A549 (cell line): ENCODE measurements around the gene DHRS3. TPM values are rescaled to one million over a fixed set of nuclear protein-coding genes. Genes with fewer than 3 reads are reported as not detected.

ENCODE experiments used
- ATAC-seq, 2 experiments: fragments of 200-7000 bp in 1 of 2; fragments of >200 bp in 1 of 2; cut with Nextera tagmentation in 1 of 2; cut with Tn5 transposase in 1 of 2; 3 replicates each; pipeline versions ENCODE4 v1.8.0 to v1.9.1; 2018 to 2020; ENCODE audit warnings: mild to moderate bottlenecking in 1 of 2, moderate library complexity in 1 of 2
- CTCF ChIA-PET: fragments of 300-600 bp; sonication (Branson Sonifier 250); formaldehyde crosslinking; extraction: SDS; loops from one replicate; lab custom pipeline; 2021; ENCODE audit warnings: antibody characterized with exemption, inconsistent platforms; lab: Yijun Ruan, JAX
- POLR2A ChIA-PET: fragments of 350-600 bp; formaldehyde crosslinking; extraction: SDS; loops from one replicate; lab custom pipeline; 2021; ENCODE audit warnings: antibody characterized with exemption, inconsistent platforms; lab: Yijun Ruan, JAX
- DNase-seq, 2 experiments: peaks; one replicate each; pipeline versions ENCODE4 v3.0.0 to v3.0.0-alpha.2; 2011 to 2016; ENCODE audit warnings: low read depth in 1 of 2, low spot score in 1 of 2
- FAIRE-seq: peaks from 2 replicates; lab custom pipeline; 2011; peaks lifted over from hg19 to GRCh38; lab: Jason Lieb, UNC
- H3K27ac ChIP-seq, 2 experiments: fragments of >200 bp; sonication (Bioruptor Twin); formaldehyde crosslinking; 3 replicates each; pipeline ENCODE4 v1.5.1; 2016 to 2017
- H3K4me1 ChIP-seq: fragments of >200 bp; sonication (Bioruptor Twin); formaldehyde crosslinking; 3 replicates; pipeline ENCODE4 v1.6.1; 2016
- H3K4me2 ChIP-seq: fragments of >200 bp; sonication (Bioruptor Twin); formaldehyde crosslinking; 3 replicates; pipeline ENCODE4 v1.6.1; 2016
- H3K4me3 ChIP-seq: fragments of >200 bp; sonication (Bioruptor Twin); formaldehyde crosslinking; 3 replicates; pipeline ENCODE4 v1.5.1; 2016
- H3K9me3 ChIP-seq: fragments of >200 bp; sonication (Bioruptor Twin); formaldehyde crosslinking; 3 replicates; pipeline ENCODE4 v1.6.1; 2016
- CBX2 ChIP-seq: fragments of 200-600 bp; sonication (generic); IDR thresholded peaks from 2 replicates; pipeline ENCODE4 v1.6.1; 2016; ENCODE audit warnings: low read depth, mild to moderate bottlenecking, borderline replicate concordance
- CEBPB ChIP-seq, 2 experiments: fragments of >200 bp in 1 of 2; sonication (Bioruptor Twin) in 1 of 2; formaldehyde crosslinking in 1 of 2; IDR thresholded peaks; 2 replicates each; pipeline ENCODE4 v1.6.1; 2012 to 2016
- CHD2 ChIP-seq: fragments of 150-350 bp; IDR thresholded peaks from 2 replicates; pipeline ENCODE4 v1.6.1; 2014; ENCODE audit warnings: low read length; ENCODE audit not compliant: partially characterized antibody
- EHMT2 ChIP-seq: fragments of 200-600 bp; sonication (generic); IDR thresholded peaks from 2 replicates; pipeline ENCODE4 v1.6.1; 2016; ENCODE audit warnings: antibody characterized with exemption, low read depth, mild to moderate bottlenecking, moderate library complexity
- FOSB ChIP-seq: fragments of 250-450 bp; sonication (Bioruptor Pico); IDR thresholded peaks from 2 replicates; pipeline ENCODE4 v1.5.0; 2020; ENCODE audit warnings: mild to moderate bottlenecking, moderate library complexity
- FOXS1 ChIP-seq: fragments of 250-450 bp; sonication (Bioruptor Pico); IDR thresholded peaks from 2 replicates; pipeline ENCODE4 v1.5.0; 2020; ENCODE audit warnings: mild to moderate bottlenecking, moderate library complexity
- HEYL ChIP-seq: fragments of 250-450 bp; sonication (Bioruptor Pico); IDR thresholded peaks from 2 replicates; pipeline ENCODE4 v1.8.0; 2021; ENCODE audit warnings: mild to moderate bottlenecking, moderate library complexity
- KDM5A ChIP-seq: fragments of 200-600 bp; sonication (generic); IDR thresholded peaks from 2 replicates; pipeline ENCODE4 v1.6.1; 2016; ENCODE audit warnings: antibody characterized with exemption, mild to moderate bottlenecking
- MAZ ChIP-seq: fragments of 150-350 bp; IDR thresholded peaks from 2 replicates; pipeline ENCODE4 v1.6.1; 2014; ENCODE audit warnings: antibody characterized with exemption, low read depth, low read length, borderline replicate concordance
- NFE2L2 ChIP-seq: fragments of 150-350 bp; conservative IDR thresholded peaks from 2 replicates; pipeline ENCODE4 v1.6.1; 2014; ENCODE audit warnings: low read length
- NPAS2 ChIP-seq: fragments of 250-450 bp; sonication (Bioruptor Pico); IDR thresholded peaks from 2 replicates; pipeline ENCODE4 v1.8.0; 2022; ENCODE audit warnings: mild to moderate bottlenecking, moderate library complexity, borderline replicate concordance
- NR3C1 ChIP-seq: fragments of >200 bp; sonication (Bioruptor Twin); formaldehyde crosslinking; IDR thresholded peaks from 3 replicates; pipeline ENCODE4 v1.6.1; 2017
- PHF8 ChIP-seq: fragments of 200-600 bp; sonication (generic); IDR thresholded peaks from 2 replicates; pipeline ENCODE4 v1.6.1; 2016; ENCODE audit warnings: low read depth, mild to moderate bottlenecking, antibody characterized with exemption, moderate library complexity, borderline replicate concordance
- RCOR1 ChIP-seq: fragments of 150-350 bp; IDR thresholded peaks from 2 replicates; pipeline ENCODE4 v1.6.1; 2014; ENCODE audit warnings: antibody characterized with exemption, low read length, low read depth
- SREBF2 ChIP-seq: fragments of 450-650 bp; IDR thresholded peaks from 2 replicates; pipeline ENCODE4 v1.6.1; 2014; ENCODE audit warnings: mild to moderate bottlenecking, moderate library complexity
- TFCP2L1 ChIP-seq: fragments of 250-450 bp; sonication (Bioruptor Pico); IDR thresholded peaks from 2 replicates; pipeline ENCODE4 v1.5.0; 2021; ENCODE audit warnings: mild to moderate bottlenecking
- TP53 ChIP-seq: fragments of 250-450 bp; sonication (Bioruptor Pico); IDR thresholded peaks from 2 replicates; pipeline ENCODE4 v1.5.0; 2021; ENCODE audit warnings: mild to moderate bottlenecking, moderate library complexity
- ZFP36 ChIP-seq: fragments of 450-650 bp; IDR thresholded peaks from 2 replicates; pipeline ENCODE4 v1.6.1; 2014; ENCODE audit warnings: borderline replicate concordance; ENCODE audit not compliant: partially characterized antibody
- WGBS: methylation state at CpG from one replicate; pipeline ENCODE4 v1.1.6; 2017; ENCODE audit errors: missing lambda C conversion rate; 5-methylcytosine and 5-hydroxymethylcytosine counted together
- polyA plus RNA-seq, 4 experiments: library from polyadenylated mRNA; depleted of rRNA in 3 of 4; stranded (reverse); fragments of >200 nt; fragmentation: RNase III in 1 of 4; extraction: RNeasy Plus Mini Kit Qiagen cat#74134 plus additional on column Dnase treatment in 1 of 4; gene quantifications; 2 replicates in 3 of 4; 3 replicates in 1 of 4; pipeline ENCODE4 v1.2.3, GENCODE V29; 2011 to 2017
- TF ChIP-seq, protein P1 (sequence below): fragments of 150-350 bp; IDR thresholded peaks from 2 replicates; pipeline ENCODE4 v1.6.1; 2014; ENCODE audit warnings: low read depth, mild to moderate bottlenecking, low read length
- TF ChIP-seq, protein P2 (sequence below): IDR thresholded peaks from 2 replicates; pipeline ENCODE4 v1.6.1; 2012
- TF ChIP-seq, protein P3 (sequence below): fragments of >200 bp; sonication (Bioruptor Twin); formaldehyde crosslinking; IDR thresholded peaks from 2 replicates; pipeline ENCODE4 v1.6.1; 2016
- TF ChIP-seq, protein P4 (sequence below): fragments of 450-650 bp; IDR thresholded peaks from 2 replicates; pipeline ENCODE4 v1.6.1; 2014; ENCODE audit warnings: antibody characterized with exemption
- TF ChIP-seq, protein P5 (sequence below): fragments of >200 bp; sonication (Bioruptor Twin); formaldehyde crosslinking; IDR thresholded peaks from 3 replicates; pipeline ENCODE4 v1.6.1; 2016
- TF ChIP-seq, protein P6 (sequence below): IDR thresholded peaks from 2 replicates; pipeline ENCODE4 v1.6.1; 2012; ENCODE audit warnings: low read depth, borderline replicate concordance

DHRS3 gene
- polyA plus RNA-seq, 2 of the 4 experiments (the other 2 are of a cell fraction) = 62.7 to 79.7 TPM

DNA sequence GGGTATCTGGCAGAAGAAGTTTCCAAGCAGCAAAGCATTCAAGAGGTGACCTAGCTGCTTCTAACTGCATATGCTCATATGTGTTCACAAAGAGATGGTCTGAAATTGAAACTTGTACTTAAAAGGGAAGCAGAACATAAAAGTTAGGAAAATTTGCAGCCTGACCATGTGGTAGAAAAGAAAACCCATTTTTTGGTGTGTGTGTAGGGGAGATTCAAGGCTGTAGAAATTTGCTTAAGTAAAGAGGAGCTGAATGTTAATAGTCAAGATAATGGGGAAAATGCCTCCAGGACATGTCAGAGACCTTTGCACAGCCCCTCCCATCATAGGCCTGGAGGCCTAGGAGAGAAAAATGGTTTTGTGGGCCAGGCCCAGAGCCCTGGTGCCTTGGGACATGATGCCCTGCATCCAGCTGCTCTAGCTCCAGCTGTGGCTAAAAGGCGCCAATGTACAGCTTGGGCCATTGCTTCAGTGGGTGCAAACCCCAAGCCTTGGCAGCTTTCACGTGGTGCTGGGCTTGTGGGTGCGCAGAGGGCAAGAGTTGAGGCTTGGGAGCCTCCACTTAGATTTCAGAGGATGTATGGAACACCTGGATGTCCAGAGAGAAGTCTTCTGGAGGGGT is 54.9 kb downstream of the DHRS3 start:
- POLR2A ChIA-PET = no interaction called here
- ATAC-seq (no peak), FAIRE-seq (no peak), DNase-seq (no peak)
- CTCF ChIA-PET = interaction anchor here (0.7 to 0.9 kb wide), 2 partner anchors 25 to 96 kb away, joined by 3 to 4 read pairs; no protein-coding TSS in a partner anchor
- Histone ChIP-seq H3K27ac (no peak overlapping the region), H3K4me3 (no peak overlapping the region), H3K4me2 (no peak overlapping the region), H3K4me1 (peaks cover 11% of the 10 kb centered on the region; the same call in 2 of the 3 replicates), H3K9me3 (peaks cover 17% of the 10 kb centered on the region)
- WGBS = 56% methylated on average over 3 of the region's 3 CpGs
- TF ChIP-seq NFE2L2 (no peak), SREBF2 (no peak), TFCP2L1 (CRISPR knock-in tag) (no peak), NPAS2 (CRISPR knock-in tag) (no peak), PHF8 (no peak), CHD2 (no peak), KDM5A (no peak), RCOR1 (no peak)
- TF ChIP-seq, protein P1, sequence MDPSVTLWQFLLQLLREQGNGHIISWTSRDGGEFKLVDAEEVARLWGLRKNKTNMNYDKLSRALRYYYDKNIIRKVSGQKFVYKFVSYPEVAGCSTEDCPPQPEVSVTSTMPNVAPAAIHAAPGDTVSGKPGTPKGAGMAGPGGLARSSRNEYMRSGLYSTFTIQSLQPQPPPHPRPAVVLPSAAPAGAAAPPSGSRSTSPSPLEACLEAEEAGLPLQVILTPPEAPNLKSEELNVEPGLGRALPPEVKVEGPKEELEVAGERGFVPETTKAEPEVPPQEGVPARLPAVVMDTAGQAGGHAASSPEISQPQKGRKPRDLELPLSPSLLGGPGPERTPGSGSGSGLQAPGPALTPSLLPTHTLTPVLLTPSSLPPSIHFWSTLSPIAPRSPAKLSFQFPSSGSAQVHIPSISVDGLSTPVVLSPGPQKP = no peak
- TF ChIP-seq, protein P2, sequence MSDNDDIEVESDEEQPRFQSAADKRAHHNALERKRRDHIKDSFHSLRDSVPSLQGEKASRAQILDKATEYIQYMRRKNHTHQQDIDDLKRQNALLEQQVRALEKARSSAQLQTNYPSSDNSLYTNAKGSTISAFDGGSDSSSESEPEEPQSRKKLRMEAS = no peak
- TF ChIP-seq, protein P3, sequence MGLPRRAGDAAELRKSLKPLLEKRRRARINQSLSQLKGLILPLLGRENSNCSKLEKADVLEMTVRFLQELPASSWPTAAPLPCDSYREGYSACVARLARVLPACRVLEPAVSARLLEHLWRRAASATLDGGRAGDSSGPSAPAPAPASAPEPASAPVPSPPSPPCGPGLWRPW = no peak
- TF ChIP-seq, protein P4, sequence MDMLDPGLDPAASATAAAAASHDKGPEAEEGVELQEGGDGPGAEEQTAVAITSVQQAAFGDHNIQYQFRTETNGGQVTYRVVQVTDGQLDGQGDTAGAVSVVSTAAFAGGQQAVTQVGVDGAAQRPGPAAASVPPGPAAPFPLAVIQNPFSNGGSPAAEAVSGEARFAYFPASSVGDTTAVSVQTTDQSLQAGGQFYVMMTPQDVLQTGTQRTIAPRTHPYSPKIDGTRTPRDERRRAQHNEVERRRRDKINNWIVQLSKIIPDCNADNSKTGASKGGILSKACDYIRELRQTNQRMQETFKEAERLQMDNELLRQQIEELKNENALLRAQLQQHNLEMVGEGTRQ = no peak

DNA sequence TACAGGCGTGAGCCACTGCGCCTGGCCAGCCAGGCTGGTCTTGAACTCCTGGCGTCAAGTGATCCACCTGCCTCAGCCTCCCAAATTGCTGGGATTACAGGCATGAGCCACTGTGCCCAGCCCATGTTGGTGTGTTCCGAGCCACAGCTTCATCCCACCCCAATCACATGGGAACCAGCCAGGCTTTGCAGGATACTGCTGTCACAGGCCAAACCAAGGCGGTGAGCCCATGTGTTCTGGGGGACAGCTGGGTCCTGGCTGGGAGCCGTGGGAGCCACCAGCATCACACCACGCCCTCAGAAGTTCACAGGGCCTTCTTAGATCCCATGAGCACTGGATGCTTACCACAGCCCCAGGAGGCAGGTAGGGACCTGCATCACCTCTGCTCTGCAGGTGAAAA is 56.9 kb downstream of the DHRS3 start:
- Histone ChIP-seq H3K27ac (peak overlapping the region in 1 of 2 experiments; percentile 35; a peak in 1 of 6 replicates), H3K9me3 (peaks cover 21% of the 10 kb centered on the region), H3K4me2 (no peak overlapping the region), H3K4me1 (peaks cover 9% of the 10 kb centered on the region), H3K4me3 (no peak overlapping the region)
- ChIA-PET POLR2A (interaction anchor here (0.6 kb wide), 1 partner anchor 34 kb away, joined by 6 read pairs; no protein-coding TSS in a partner anchor), CTCF (no interaction called here)
- no peak for DNase-seq
- TF ChIP-seq HEYL (CRISPR knock-in tag) (no peak), RCOR1 (no peak), FOSB (no peak), PHF8 (no peak), CEBPB (IDR thresholded peaks at IDR 0.05) (no peak), ZFP36 (no peak), MAZ (no peak), FOXS1 (CRISPR knock-in tag) (no peak), NR3C1 (no peak), CBX2 (no peak), EHMT2 (no peak), TP53 (no peak)
- TF ChIP-seq, protein P5, sequence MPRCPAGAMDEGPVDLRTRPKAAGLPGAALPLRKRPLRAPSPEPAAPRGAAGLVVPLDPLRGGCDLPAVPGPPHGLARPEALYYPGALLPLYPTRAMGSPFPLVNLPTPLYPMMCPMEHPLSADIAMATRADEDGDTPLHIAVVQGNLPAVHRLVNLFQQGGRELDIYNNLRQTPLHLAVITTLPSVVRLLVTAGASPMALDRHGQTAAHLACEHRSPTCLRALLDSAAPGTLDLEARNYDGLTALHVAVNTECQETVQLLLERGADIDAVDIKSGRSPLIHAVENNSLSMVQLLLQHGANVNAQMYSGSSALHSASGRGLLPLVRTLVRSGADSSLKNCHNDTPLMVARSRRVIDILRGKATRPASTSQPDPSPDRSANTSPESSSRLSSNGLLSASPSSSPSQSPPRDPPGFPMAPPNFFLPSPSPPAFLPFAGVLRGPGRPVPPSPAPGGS = no peak
- TF ChIP-seq, protein P6, sequence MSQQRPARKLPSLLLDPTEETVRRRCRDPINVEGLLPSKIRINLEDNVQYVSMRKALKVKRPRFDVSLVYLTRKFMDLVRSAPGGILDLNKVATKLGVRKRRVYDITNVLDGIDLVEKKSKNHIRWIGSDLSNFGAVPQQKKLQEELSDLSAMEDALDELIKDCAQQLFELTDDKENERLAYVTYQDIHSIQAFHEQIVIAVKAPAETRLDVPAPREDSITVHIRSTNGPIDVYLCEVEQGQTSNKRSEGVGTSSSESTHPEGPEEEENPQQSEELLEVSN = no peak
- TF ChIP-seq, protein P3 = no peak
- no peak for FAIRE-seq
- no peak for ATAC-seq
- WGBS = 90% methylated on average over 2 of the region's 7 CpGs
